HEK293 (cell line): ENCODE measurements around the gene PYGO2.

Experiments used
- ZBTB21 ChIP-seq: fragments of 450-650 bp; formaldehyde crosslinking; IDR thresholded peaks from 2 replicates; pipeline ENCODE4 v1.5.1; 2017; ENCODE audit warnings: missing biosample characterization, missing genetic modification characterization
- ZNF530 ChIP-seq: fragments of 450-650 bp; formaldehyde crosslinking; IDR thresholded peaks from 2 replicates; pipeline ENCODE4 v1.5.1; 2016; ENCODE audit warnings: low read depth, missing biosample characterization, missing genetic modification characterization
- TF ChIP-seq, protein P1 (sequence below): fragments of 450-650 bp; formaldehyde crosslinking; IDR thresholded peaks from 2 replicates; pipeline ENCODE4 v1.5.1; 2016; ENCODE audit warnings: missing biosample characterization, missing genetic modification characterization

- TF ChIP-seq ZBTB21 (tag by site-specific recombination) (no peak), ZNF530 (tag by site-specific recombination) (no peak)
- TF ChIP-seq, protein P1, sequence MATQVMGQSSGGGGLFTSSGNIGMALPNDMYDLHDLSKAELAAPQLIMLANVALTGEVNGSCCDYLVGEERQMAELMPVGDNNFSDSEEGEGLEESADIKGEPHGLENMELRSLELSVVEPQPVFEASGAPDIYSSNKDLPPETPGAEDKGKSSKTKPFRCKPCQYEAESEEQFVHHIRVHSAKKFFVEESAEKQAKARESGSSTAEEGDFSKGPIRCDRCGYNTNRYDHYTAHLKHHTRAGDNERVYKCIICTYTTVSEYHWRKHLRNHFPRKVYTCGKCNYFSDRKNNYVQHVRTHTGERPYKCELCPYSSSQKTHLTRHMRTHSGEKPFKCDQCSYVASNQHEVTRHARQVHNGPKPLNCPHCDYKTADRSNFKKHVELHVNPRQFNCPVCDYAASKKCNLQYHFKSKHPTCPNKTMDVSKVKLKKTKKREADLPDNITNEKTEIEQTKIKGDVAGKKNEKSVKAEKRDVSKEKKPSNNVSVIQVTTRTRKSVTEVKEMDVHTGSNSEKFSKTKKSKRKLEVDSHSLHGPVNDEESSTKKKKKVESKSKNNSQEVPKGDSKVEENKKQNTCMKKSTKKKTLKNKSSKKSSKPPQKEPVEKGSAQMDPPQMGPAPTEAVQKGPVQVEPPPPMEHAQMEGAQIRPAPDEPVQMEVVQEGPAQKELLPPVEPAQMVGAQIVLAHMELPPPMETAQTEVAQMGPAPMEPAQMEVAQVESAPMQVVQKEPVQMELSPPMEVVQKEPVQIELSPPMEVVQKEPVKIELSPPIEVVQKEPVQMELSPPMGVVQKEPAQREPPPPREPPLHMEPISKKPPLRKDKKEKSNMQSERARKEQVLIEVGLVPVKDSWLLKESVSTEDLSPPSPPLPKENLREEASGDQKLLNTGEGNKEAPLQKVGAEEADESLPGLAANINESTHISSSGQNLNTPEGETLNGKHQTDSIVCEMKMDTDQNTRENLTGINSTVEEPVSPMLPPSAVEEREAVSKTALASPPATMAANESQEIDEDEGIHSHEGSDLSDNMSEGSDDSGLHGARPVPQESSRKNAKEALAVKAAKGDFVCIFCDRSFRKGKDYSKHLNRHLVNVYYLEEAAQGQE (tag by site-specific recombination): no peak
Measured at GRCh38 chr1:154956544-154956941, 5.0 kb downstream of the PYGO2 start.
